Body of pancreas (tissue), 4 donors: ENCODE measurements around the gene FRRS1. TPM values are rescaled to one million over a fixed set of nuclear protein-coding genes. Genes with fewer than 3 reads are reported as not detected.

ENCODE experiments used
- ATAC-seq: fragments of 150-250 bp; one replicate; pipeline ENCODE4 v1.9.1; 2016
- DNase-seq, 4 donors: peaks; one replicate each; pipeline ENCODE4 v3.0.0-alpha.2; 2019
- H3K27ac ChIP-seq, 4 donors: fragments of 200-600 bp; sonication (generic); 1 replicate in 3 of 4; 2 replicates in 1 of 4; pipeline versions ENCODE4 v1.5.1 to v1.6.1; 2016 to 2019; ENCODE audit warnings: mild to moderate bottlenecking in 1 of 4, mixed read lengths in 1 of 4, moderate library complexity in 1 of 4
- H3K27me3 ChIP-seq, 2 donors: fragments of 200-600 bp; sonication (generic); one replicate each; pipeline ENCODE4 v1.6.0; 2016; ENCODE audit warnings: mild to moderate bottlenecking in 1 of 2
- H3K36me3 ChIP-seq, 2 donors: fragments of 200-600 bp; sonication (generic); replicated peaks in 1 of 2; 2 replicates each; pipeline ENCODE4 v1.5.1; 2016; ENCODE audit warnings: low read depth in 2 of 2; ENCODE audit not compliant: insufficient read depth in 1 of 2
- H3K4me1 ChIP-seq: fragments of 200-600 bp; sonication (generic); one replicate; pipeline ENCODE4 v1.6.0; 2016
- H3K4me3 ChIP-seq, 2 donors: fragments of 200-600 bp; sonication (generic); 1 replicate in 1 of 2; 2 replicates in 1 of 2; pipeline ENCODE4 v1.5.1; 2016 to 2019
- H3K9me3 ChIP-seq, 3 donors: fragments of 200-600 bp; sonication (generic); 1 replicate in 2 of 3; 2 replicates in 1 of 3; pipeline ENCODE4 v1.5.1; 2016
- POLR2A ChIP-seq, 3 donors: fragments of 450-650 bp; IDR thresholded peaks; one replicate each; pipeline ENCODE4 v1.6.1; 2016; ENCODE audit warnings: antibody characterized with exemption in 3 of 3, mild to moderate bottlenecking in 2 of 3
- WGBS, 2 donors: methylation state at CpG; one replicate each; pipeline ENCODE4 v1.1.5; 2017; 5-methylcytosine and 5-hydroxymethylcytosine counted together
- intact Hi-C: fragments of 100-400 bp; cut with DNase I; formaldehyde crosslinking; loops from one replicate; pipeline ENCODE4 v1.15.1; 2023
- total RNA-seq, 2 donors: library from RNA; depleted of rRNA; stranded (reverse); fragments of >200 nt; gene quantifications; one replicate each; pipeline ENCODE4 v1.1.0, GENCODE V29; 2016
- TF ChIP-seq, protein P1 (sequence below), 7 experiments: fragments of 450-650 bp in 4 of 7; fragments of 200-600 bp in 3 of 7; sonication (generic) in 3 of 7; IDR thresholded peaks; one replicate each; pipeline ENCODE4 v1.5.1; 2016 to 2019; ENCODE audit warnings: antibody characterized with exemption in 7 of 7

Gene FRRS1
- total RNA-seq, 2 donors from 2014 or later: 2.0 to 2.3 TPM

DNA sequence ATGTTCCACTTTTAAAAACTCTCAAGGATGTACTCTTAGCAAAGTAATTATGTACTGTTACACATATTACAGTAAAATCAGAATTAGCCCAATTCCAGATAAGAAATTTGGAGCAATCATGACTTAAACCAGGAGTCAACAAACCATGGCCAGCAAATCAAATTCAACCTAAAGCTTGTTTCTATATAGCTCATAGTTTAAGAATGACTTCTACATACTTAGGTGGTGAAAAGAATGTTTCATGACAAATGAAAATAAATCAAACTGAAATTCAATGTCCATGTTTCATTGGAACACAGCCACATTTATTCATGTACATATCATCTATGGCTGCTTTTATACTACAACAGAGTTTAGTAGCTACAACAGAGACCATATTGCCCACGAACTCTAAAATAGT lies 35.1 kb downstream of the FRRS1 start:
- intact Hi-C loops: no loop called here
- H3K36me3 ChIP-seq: no peaks in the 10 kb centered on the region
- TF ChIP-seq, protein P1, sequence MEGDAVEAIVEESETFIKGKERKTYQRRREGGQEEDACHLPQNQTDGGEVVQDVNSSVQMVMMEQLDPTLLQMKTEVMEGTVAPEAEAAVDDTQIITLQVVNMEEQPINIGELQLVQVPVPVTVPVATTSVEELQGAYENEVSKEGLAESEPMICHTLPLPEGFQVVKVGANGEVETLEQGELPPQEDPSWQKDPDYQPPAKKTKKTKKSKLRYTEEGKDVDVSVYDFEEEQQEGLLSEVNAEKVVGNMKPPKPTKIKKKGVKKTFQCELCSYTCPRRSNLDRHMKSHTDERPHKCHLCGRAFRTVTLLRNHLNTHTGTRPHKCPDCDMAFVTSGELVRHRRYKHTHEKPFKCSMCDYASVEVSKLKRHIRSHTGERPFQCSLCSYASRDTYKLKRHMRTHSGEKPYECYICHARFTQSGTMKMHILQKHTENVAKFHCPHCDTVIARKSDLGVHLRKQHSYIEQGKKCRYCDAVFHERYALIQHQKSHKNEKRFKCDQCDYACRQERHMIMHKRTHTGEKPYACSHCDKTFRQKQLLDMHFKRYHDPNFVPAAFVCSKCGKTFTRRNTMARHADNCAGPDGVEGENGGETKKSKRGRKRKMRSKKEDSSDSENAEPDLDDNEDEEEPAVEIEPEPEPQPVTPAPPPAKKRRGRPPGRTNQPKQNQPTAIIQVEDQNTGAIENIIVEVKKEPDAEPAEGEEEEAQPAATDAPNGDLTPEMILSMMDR (IDR thresholded peaks at IDR 0.05): no peak
- no peak for TF ChIP-seq POLR2A (IDR thresholded peaks at IDR 0.05)
- ATAC-seq: no peak
- no peak for DNase-seq
- peaks cover 0 to 2% (median 0%) of the 10 kb centered on the region in 3 donors for H3K9me3 ChIP-seq
- no peaks in the 10 kb centered on the region for H3K4me1 ChIP-seq
- H3K27ac ChIP-seq: no peak overlapping the region
- WGBS, 2 donors: 84 to 85% methylated on average over 1 of the region's 1 CpG
- no peak overlapping the region for H3K4me3 ChIP-seq
- no peaks in the 10 kb centered on the region for H3K27me3 ChIP-seq

DNA sequence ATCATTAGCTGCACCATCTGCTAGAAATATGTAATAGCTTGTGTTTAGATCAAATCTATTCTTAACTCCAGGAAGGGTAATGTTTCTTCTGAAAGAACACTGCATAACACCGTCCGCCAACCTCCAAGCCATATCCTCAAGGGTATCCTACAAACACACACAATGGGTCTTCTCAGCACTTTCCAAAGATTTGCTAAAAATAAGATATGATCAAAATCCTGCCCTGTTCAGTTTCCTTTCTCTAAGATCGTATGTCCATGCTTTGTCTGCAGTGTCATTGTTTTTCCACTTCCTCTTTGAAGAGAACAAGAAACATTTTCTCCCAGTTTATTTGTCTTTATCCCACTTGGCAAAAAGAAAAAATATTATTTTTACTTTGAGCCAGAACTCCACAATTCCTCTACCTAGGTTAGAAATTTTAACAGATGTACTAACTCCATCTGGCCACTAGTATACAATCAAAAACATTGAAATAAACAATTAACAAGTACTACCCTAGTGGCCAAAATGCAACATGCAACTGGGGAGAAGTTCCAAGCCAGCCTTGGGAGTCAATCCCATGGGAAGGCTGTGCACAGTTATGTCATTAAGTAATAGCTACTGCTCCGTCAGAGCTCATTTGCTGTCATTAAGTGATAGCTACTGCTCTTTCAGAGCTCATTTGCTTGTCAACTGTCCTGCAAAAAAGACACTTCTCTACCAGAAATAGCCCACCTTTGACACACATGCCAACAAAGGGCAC lies 37.8 kb downstream of the FRRS1 start:
- peak; percentile 50 for ATAC-seq

DNA sequence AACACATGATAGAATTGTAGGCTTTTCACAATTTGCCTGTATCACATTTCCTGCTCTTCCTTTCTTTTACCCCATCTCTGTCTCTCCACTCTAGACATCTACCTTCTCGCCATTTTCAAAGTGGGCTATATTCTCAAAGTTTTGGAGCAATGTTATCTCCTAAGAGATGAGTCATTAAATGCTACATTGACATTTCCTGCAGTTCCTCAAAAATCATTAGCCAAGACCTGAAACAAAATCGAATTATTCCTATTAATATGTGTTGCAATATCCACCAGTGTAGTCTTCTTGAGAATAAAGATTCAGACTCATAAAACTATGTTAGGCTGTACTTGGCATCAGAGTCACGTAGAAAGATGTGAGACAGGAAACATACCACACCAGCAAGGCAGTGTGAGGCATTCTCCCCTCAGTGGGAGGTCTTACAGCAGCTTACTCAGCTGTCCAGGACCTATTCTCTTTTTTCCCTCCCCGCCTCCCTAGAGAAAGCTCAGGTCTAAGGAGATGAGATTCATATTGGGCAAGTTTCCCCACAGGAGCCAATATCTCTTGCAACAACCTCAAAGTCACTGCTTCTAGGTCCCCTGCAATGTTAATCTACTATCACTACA lies 38.8 kb downstream of the FRRS1 start:
- DNase-seq: no peak
- no peak for ATAC-seq
- TF ChIP-seq, protein P1 (IDR thresholded peaks at IDR 0.05): no peak
- TF ChIP-seq POLR2A (IDR thresholded peaks at IDR 0.05): no peak
- Histone ChIP-seq H3K27ac (peak overlapping the region in 1 of 4 donors; percentile 14), H3K36me3 (no peaks in the 10 kb centered on the region), H3K27me3 (no peaks in the 10 kb centered on the region), H3K9me3 (peaks cover 0 to 3% (median 0%) of the 10 kb centered on the region in 3 donors), H3K4me1 (no peaks in the 10 kb centered on the region), H3K4me3 (no peak overlapping the region)
- WGBS, 2 donors: 69 to 80% methylated on average over 4 of the region's 4 CpGs
- intact Hi-C loops: no loop called here

More for the DNA sequence above, 37.8 kb downstream of the FRRS1 start:
- peak overlapping the region in 1 of 4 donors; percentile 7 for H3K27ac ChIP-seq
- WGBS, 2 donors: 71 to 87% methylated on average over 4 of the region's 4 CpGs
- H3K4me1 ChIP-seq: no peaks in the 10 kb centered on the region
- H3K9me3 ChIP-seq: peaks cover 0 to 3% (median 0%) of the 10 kb centered on the region in 3 donors
- H3K36me3 ChIP-seq: no peaks in the 10 kb centered on the region
- no peak overlapping the region for H3K4me3 ChIP-seq
- TF ChIP-seq, protein P1 (IDR thresholded peaks at IDR 0.05): peak in 6 of 7 experiments; percentile 14 to 33 (median 20)
- TF ChIP-seq POLR2A (IDR thresholded peaks at IDR 0.05): no peak
- intact Hi-C loops: no loop called here
- H3K27me3 ChIP-seq: no peaks in the 10 kb centered on the region
- DNase-seq: no peak

DNA sequence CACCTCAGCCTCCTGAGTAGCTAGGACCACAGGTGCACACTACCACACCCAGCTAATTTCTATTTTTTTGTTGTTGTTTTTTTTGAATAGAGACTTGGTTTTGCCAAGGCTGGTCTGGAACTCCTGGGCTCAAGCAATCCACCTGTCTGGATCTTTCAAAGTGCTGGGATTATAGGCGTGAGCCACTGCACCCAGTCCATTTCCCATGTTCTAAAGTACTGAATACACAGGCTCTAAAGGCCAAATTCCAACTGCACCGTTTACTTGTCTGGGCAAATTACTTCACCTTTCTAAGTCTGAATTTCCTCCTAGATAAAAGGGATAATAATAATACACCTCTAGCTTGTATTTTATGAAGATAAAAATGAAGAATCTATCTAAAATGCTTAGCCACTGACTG lies 39.6 kb downstream of the FRRS1 start:
- Histone ChIP-seq H3K27me3 (no peaks in the 10 kb centered on the region), H3K27ac (no peak overlapping the region), H3K9me3 (peaks cover 0 to 3% (median 0%) of the 10 kb centered on the region in 3 donors), H3K4me3 (no peak overlapping the region), H3K4me1 (no peaks in the 10 kb centered on the region), H3K36me3 (no peaks in the 10 kb centered on the region)
- DNase-seq: no peak
- WGBS, 2 donors: 71 to 80% methylated on average over 2 of the region's 2 CpGs
- intact Hi-C loops: no loop called here
- TF ChIP-seq POLR2A (IDR thresholded peaks at IDR 0.05): no peak
- TF ChIP-seq, protein P1 (IDR thresholded peaks at IDR 0.05): no peak
- ATAC-seq: no peak
